GM10847 (cell line): ENCODE data around the gene MTO1.

Source experiments
- POLR2A ChIP-seq: IDR thresholded peaks from 2 replicates; pipeline ENCODE4 v1.6.1; 2011; ENCODE audit not compliant: insufficient read length; ENCODE audit errors: extremely low read depth

MTO1 gene

DNA sequence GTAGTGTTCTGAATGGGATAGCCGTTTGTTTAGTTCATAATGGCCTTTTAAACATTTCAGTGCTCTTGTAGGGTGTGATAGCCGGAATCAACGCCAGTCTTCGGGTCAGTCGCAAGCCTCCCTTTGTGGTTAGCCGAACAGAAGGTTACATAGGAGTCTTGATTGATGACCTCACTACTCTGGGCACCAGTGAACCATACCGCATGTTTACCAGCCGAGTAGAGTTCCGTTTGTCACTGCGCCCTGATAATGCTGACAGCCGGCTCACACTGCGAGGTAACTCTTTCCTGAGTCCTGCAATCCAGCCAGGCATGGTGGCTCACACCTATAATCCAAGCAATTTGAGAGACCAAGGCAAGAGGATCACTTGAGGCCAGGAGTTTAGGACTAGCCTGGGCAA, 20.4 kb downstream of the MTO1 start:
- TF ChIP-seq POLR2A, result no peak

DNA sequence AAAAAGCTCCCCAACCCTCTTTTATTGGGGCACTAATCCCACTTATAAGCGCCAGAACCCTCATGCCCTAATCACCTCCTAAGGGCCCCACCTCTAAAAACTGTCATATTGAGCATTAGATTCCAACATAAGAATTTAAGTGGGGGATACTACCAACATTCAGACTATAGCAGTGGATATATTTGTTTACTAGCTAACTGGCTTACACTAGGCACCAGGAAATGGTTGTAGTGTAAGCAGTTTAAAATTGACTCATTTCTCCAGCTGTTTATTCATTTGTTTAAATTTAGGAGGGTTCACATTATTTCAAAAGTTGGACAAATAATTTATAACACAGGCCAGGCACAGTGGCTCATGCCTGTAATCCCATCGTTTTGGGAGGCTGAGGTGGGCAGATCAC, 22.9 kb downstream of the MTO1 start:
- TF ChIP-seq POLR2A, result no peak

DNA sequence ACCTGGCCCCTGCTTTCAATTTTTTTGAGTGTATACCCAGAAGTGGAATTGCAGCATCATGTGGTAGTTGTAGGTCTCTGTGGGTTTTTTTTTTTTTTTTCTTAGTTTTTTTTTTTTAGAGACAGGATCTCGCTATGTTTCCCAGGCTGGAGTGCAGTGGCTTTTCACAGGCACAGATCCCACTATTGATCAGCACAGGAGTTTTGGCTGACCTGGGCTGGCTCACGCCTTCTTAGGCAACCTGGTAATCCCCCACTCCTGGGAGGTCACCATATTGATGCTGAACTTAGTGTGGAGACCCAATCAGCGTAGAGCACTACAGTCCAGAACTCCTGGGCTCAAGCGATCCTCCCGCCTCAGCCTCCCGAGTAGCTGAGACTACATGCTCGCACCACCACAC, 25.9 kb downstream of the MTO1 start:
- no peak for TF ChIP-seq POLR2A

DNA sequence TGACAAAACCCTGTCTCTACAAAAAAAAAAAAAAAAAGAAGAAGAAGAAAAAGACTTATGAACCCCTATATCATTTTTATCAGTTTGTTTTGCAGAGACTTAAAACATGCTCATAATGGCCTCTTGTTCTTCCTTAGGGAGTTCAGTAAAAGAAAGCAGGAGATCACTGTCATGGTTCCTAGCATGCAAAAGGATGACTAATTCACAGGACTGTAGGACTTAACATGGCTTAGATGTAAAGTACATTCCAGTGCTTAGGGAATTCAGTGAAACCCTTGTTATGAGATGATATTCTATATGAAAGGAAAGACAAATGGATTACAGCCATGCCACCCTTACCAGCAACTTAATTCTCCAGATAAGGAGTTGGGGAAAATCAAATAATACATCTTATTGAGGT, 29.8 kb downstream of the MTO1 start:
- TF ChIP-seq POLR2A, result no peak

DNA sequence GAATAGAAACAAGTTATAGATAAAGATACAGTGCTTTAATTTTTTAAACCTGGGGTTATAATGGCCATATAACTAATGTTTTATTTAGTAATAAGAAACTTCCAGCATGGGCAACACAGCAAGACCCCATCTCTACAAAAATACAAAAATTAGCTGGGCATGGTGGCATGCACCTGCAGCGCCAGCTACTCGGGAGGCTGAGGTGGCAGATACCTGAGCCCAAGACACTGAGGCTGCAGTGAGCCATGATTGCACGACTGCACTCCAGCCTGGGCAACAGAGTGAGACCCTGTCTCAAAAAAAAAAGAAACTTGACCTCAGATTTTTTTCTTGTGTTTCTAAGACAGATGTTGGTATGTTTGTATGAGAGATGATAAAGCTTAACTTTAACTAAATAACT, 36.4 kb downstream of the MTO1 start:
- no peak for TF ChIP-seq POLR2A

DNA sequence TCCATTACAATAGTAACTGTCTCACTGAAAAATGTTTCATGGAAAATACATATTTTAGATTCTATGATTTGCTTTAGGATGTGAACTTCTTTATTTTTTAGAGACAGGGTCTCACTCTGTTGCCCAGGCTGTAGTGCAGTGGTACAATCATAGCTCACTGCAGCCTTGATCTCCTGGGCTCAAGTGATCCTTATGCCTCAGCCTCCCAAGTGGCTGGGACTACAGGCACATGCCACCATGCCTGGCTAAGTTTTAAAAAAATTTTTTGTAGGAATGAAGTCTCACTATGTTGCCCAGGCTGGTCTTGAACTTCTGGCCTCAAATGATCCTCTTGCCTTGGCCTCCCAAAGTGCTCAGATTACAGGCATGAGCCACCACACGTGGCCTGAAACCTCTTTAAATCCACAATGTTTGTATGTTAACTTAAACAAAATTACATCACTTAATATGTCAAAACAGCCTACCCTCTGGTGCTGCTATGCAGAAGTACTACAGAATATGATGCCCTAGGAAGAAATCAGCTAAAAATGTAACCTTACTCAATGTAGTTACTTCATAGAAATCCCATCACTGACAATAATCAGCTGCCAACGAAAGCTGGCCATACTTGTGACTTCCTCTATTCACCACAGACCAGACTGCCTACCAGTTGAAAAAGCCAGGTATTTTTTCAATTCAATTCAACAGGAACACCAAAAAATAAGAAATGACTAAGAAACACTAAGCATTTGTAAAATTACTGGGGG, 41.7 kb downstream of the MTO1 start:
- TF ChIP-seq POLR2A, result no peak

DNA sequence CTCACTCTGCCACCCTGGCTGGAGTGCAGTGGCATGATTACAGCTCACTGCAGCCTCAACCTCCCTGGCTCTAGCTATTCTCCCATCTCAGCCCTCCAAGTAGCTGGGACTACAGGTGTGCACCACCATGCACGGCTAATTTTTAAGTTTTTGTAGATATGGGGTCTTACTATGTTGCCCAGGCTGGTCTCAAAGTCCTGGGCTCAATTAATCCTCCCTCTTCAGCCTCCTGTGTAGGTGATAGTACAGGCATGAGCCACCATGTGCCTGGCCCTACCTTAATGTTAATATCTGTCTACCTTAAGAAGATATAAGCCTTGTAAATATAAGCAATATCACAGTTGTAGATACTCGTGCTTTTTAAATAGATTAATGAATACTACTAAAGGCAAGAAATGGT, 42.6 kb downstream of the MTO1 start:
- no peak for TF ChIP-seq POLR2A

DNA sequence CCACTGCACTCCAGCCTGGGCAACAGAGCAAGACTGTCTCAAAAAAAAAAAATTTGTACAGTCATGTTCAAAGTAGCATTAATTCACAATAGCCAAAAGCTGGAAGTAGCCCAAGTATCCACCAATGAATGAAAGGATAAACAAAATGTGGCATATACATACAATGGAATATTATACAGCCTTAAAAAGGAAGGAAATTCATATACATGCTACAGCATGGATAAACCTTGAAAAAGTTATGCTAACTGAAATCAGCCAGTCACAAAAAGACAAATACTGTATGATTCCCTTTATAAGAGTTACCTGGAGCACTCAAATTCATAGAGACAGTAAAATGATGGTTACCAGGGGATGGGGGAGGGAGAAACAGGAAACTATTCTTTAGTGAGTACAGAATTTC, 43.6 kb downstream of the MTO1 start:
- TF ChIP-seq POLR2A, result no peak

DNA sequence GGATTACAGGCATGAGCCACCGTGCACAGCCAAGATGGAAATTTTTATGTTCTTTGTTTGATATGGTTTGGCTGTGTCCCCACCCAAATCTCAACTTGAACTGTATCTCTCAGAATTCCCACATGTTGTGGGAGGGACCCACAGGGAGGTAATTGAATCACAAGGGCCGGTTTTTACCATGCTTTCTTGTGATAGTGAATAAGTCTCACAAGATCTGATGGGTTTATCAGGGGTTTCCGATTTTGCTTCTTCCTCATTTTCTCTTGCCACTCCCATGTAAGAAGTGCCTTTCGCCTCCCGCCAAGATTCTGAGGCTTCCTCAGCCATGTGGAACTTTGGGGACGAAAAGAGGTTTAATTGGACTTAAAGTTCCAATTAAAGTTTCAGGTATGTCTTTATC, 44.7 kb downstream of the MTO1 start:
- no peak for TF ChIP-seq POLR2A

DNA sequence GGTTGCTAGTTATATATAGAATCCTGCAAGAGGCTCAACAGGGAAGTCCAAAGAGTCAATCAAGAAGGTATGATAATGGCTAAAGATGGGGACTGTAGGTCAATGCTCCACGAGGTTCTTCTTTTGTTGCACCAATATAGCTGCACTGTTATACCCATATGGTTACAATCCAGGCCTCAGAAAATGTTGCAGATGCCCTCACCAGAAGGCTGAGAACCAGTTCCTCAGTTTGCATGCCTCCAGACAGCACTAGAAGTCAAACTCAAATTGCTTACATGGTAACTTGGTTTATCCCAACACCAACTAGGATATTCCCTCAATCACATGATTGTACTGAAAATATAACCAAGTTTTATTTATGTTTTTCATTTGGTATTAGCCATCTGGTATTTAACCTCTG, 47.2 kb downstream of the MTO1 start:
- no peak for TF ChIP-seq POLR2A

DNA sequence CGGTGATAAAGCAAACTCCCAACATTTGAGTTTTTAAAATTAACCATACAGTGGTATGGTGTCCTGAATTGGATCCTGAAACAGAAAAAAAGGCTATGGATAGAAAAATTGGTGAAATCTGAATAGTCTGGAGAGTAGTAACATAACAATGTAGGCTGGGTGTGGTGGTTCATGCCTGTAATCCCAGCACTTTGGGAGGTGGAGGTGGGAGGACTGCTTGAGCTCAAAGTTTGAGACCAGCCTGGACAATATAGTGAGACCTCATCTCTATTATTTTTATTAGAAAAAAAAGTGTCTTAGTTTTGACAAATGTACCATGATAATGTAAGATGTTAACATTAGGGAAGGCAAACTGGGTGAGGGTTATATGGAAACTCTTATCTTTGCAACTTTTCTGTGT, 48.3 kb downstream of the MTO1 start:
- no peak for TF ChIP-seq POLR2A

DNA sequence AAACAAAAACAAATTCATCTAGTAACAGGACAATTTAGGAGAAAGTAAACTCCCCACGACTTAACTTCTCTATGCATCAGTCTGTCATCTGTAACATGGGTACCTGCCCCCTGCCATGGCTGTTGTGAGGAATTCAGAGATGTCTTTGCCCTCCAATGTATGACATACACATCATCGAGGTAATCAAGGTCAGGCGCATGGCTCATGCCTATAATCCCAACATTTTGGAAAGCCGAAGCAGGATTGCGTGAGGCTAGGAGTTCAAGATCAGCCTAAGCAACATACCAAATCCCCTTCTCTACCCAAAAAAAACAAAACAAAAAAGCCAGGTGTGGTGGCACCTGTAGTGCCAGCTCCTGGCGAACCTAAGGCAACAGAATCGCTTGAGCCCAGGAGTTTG, 50.3 kb downstream of the MTO1 start:
- no peak for TF ChIP-seq POLR2A

DNA sequence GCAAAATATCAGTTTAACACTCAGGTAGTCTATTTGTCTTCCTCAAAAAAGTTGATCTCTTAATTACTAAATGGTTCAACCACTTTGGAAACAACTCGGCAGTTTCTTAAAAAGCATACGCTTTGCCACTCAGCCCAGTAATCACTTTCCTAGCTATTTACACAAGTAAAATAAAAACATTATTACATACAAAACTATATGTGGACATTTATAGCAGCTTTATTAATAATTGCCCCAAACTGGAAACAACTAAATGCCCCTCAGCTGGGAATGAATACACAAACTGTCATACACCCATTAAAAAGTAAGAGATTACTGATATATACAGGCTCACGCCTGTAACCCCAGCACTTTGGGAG, 51.9 kb downstream of the MTO1 start:
- TF ChIP-seq POLR2A, result no peak

DNA sequence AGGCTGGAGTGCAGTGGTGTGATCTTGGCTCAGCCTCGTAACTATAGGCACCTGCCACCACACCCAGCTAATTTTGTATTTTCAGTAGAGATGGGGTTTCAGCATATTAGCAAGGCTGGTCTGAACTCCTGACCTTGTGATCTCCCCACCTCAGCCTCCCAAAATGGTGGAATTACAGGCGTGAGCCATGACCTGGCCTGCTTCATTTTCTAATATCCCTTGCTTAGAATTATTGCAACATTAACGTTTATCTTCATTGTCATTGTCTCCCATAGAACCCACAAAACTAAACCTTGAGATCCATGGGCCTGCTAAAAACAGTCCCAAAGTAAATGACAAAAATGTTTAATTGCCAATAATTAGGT, 53.2 kb downstream of the MTO1 start:
- TF ChIP-seq POLR2A, result no peak

DNA sequence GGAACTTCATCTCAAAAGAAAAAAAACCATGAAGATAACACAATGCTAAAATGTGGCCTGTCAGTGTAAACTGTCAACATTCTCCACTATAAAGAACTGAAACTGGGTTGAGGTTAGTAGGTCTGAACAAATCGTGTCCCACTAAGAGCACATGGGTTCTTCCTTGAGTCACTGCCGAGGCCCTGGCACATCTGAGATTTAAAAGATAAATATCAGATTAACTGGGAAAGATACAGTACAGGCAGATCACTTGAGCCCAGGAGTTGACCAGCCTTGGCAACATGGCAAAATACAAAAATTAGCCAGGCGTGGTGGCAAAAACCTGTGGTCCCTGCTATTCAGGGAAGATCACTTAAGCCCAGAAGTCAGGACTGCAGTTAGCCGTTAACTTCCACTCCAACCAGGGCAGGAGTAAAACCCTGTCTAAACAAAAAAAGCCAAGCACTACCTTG, 53.7 kb downstream of the MTO1 start:
- no peak for TF ChIP-seq POLR2A

DNA sequence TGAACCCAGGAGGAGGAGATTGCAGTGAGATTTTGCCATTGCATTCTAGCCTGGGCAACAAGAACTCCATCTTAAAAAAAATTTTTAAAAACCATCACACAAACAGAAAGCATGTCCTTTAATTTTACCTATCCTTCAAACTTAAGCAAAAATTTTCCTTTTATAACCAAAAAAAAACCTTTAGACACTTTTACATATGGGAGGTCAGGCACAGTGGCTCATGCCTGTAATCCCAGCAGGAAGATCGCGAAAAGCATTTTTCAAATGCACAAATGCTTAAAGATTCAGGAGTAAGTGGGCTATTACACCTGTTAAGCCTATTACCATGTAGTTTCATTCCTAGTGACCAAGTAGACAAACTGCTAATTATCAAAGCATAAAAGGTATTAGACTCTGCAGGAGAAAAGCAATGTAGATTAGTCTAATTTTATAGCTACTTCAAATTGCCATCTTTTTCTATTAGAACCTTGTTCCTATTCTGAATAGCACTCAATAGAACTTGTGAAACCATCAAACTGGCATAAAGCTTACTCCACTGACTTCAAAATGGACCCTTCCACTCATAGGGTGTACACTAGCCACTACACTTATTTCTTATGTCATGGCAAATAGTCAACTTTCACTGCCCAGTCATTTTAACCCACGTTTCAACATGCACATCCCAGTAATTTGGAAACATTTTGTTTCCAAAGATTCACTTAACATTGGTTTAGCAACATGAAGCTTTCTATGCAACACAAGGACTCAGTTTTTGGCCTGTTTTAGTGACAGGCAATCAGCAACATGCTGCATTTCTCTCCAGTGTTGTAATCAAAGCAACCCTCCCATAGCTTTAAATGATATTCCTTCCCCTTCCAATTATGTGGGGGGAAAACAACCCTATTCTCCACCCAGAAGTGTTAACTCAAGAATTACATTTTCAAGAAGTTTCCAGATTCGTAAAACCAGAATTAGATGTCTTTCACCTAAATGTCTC, 55.3 kb downstream of the MTO1 start:
- no peak for TF ChIP-seq POLR2A

DNA sequence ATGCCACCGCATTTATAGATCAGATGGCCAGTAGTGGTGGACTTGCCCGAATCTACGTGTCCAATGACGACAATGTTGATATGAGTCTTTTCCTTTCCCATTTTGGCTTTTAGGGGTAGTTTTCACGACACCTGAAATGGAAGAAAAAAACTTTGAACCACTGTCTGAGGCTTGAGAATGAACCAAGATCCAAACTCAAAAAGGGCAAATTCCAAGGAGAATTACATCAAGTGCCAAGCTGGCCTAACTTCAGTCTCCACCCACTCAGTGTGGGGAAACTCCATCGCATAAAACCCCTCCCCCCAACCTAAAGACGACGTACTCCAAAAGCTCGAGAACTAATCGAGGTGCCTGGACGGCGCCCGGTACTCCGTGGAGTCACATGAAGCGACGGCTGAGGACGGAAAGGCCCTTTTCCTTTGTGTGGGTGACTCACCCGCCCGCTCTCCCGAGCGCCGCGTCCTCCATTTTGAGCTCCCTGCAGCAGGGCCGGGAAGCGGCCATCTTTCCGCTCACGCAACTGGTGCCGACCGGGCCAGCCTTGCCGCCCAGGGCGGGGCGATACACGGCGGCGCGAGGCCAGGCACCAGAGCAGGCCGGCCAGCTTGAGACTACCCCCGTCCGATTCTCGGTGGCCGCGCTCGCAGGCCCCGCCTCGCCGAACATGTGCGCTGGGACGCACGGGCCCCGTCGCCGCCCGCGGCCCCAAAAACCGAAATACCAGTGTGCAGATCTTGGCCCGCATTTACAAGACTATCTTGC, 58.6 kb downstream of the MTO1 start:
- peak; percentile 11 for TF ChIP-seq POLR2A
